PC-9 (cell line): ENCODE measurements around the gene HS6ST3. TPM values are rescaled to one million over a fixed set of nuclear protein-coding genes. Genes with fewer than 3 reads are reported as not detected.

Experiments
- BruUV-seq: library from RNA; stranded (reverse); fragments of 400-500 nt; replicated peaks from 2 replicates; lab custom pipeline; 2021; lab: Mats Ljungman, UMichigan
- CTCF ChIA-PET: fragments of 300-600 bp; sonication (Branson Sonifier 250); formaldehyde crosslinking; loops from one replicate; lab custom pipeline; 2022; ENCODE audit warnings: antibody characterized with exemption; lab: Charles Lee
- POLR2A ChIA-PET: fragments of 300-600 bp; sonication (Branson Sonifier 250); formaldehyde crosslinking; loops from one replicate; lab custom pipeline; 2022; ENCODE audit warnings: antibody characterized with exemption; ENCODE audit not compliant: unreplicated experiment; lab: Charles Lee
- DNase-seq, 2 experiments: peaks; one replicate each; pipeline versions ENCODE4 v3.0.0 to v3.0.0-alpha.2; 2015 to 2022; ENCODE audit warnings: mixed read lengths in 1 of 2
- H2AFZ ChIP-seq: fragments of 200-600 bp; sonication (generic); 2 replicates; pipeline ENCODE4 v1.8.1; 2017; ENCODE audit warnings: antibody characterized with exemption
- H3F3A ChIP-seq: fragments of 200-600 bp; sonication (generic); 2 replicates; pipeline ENCODE4 v1.8.1; 2017; ENCODE audit warnings: antibody characterized with exemption, mild to moderate bottlenecking, low read depth; ENCODE audit not compliant: insufficient read depth
- H3K27ac ChIP-seq: fragments of 200-600 bp; sonication (generic); 2 replicates; pipeline ENCODE4 v1.6.1; 2016; ENCODE audit warnings: mixed run types
- H3K27me3 ChIP-seq: fragments of 200-600 bp; sonication (generic); 2 replicates; pipeline ENCODE4 v1.6.1; 2016; ENCODE audit warnings: low read depth, mixed run types; ENCODE audit not compliant: insufficient read depth
- H3K36me3 ChIP-seq: fragments of 200-600 bp; sonication (generic); 2 replicates; pipeline ENCODE4 v1.6.1; 2016; ENCODE audit warnings: low read depth, mixed run types
- H3K4me1 ChIP-seq: fragments of 200-600 bp; sonication (generic); replicated peaks from 2 replicates; pipeline ENCODE4 v1.6.1; 2016; ENCODE audit warnings: mixed run types; ENCODE audit not compliant: insufficient read depth
- H3K4me2 ChIP-seq: fragments of 200-600 bp; sonication (generic); 2 replicates; pipeline ENCODE4 v1.6.1; 2017; ENCODE audit warnings: mixed run types
- H3K4me3 ChIP-seq: fragments of 200-600 bp; sonication (generic); 2 replicates; pipeline ENCODE4 v1.6.1; 2016; ENCODE audit warnings: mixed run types
- H3K79me2 ChIP-seq: fragments of 200-600 bp; sonication (generic); 2 replicates; pipeline ENCODE4 v1.6.1; 2017; ENCODE audit warnings: low read depth, mixed run types
- H3K9me2 ChIP-seq: fragments of 200-600 bp; sonication (generic); 2 replicates; pipeline ENCODE4 v1.8.1; 2017; ENCODE audit warnings: mild to moderate bottlenecking; ENCODE audit not compliant: insufficient read depth
- H3K9me3 ChIP-seq: fragments of 200-600 bp; sonication (generic); 2 replicates; pipeline ENCODE4 v1.8.1; 2016; ENCODE audit warnings: low read depth; ENCODE audit not compliant: insufficient read depth
- H4K20me1 ChIP-seq: fragments of 200-600 bp; sonication (generic); 2 replicates; pipeline ENCODE4 v1.8.1; 2017; ENCODE audit not compliant: insufficient read depth
- CTCF ChIP-seq: fragments of 200-600 bp; sonication (generic); conservative IDR thresholded peaks from 2 replicates; pipeline ENCODE4 v1.6.1; 2017; ENCODE audit warnings: mixed run types, antibody characterized with exemption, mild to moderate bottlenecking, moderate library complexity
- EZH2 ChIP-seq: fragments of 200-600 bp; sonication (generic); IDR thresholded peaks from 2 replicates; pipeline ENCODE4 v1.8.0; 2017; ENCODE audit warnings: antibody characterized with exemption, low read depth
- intact Hi-C: fragments of 100-400 bp; cut with micrococcal nuclease; formaldehyde crosslinking; loops from one replicate; pipeline ENCODE4 v1.10.0; 2022; ENCODE audit not compliant: unreplicated experiment
- total RNA-seq: library from RNA; stranded (reverse); gene quantifications from 2 replicates; pipeline ENCODE4 v1.2.3, GENCODE V29; 2021

HS6ST3 gene
- total RNA-seq, 1 experiment from 2014 or later: not detected

- CTCF ChIA-PET: no interaction called here
- intact Hi-C loops: no loop called here
Observed at GRCh38 chr13:96527497-96527896, 437.6 kb downstream of the HS6ST3 start.

GRCh38 chr13:96532804-96533203 is 442.9 kb downstream of the HS6ST3 start:
- Histone ChIP-seq H3K4me2 (no peak overlapping the region), H3F3A (no peaks in the 10 kb centered on the region), H3K79me2 (no peaks in the 10 kb centered on the region), H4K20me1 (no peaks in the 10 kb centered on the region), H3K36me3 (no peaks in the 10 kb centered on the region), H2AFZ (no peak overlapping the region), H3K9me3 (no peaks in the 10 kb centered on the region), H3K27ac (no peak overlapping the region), H3K27me3 (no peaks in the 10 kb centered on the region), H3K4me3 (no peak overlapping the region), H3K9me2 (no peaks in the 10 kb centered on the region), H3K4me1 (no peaks in the 10 kb centered on the region)
- ChIA-PET CTCF (no interaction called here), POLR2A (no interaction called here)
- DNase-seq: no peak
- no peak for TF ChIP-seq CTCF
- TF ChIP-seq EZH2: no peak
- BruUV-seq: no TSS peak
- intact Hi-C loops: no loop called here

More at GRCh38 chr13:96527497-96527896, 437.6 kb downstream of the HS6ST3 start:
- Histone ChIP-seq H3K4me3 (no peak overlapping the region), H3F3A (no peaks in the 10 kb centered on the region), H3K4me1 (no peaks in the 10 kb centered on the region), H3K4me2 (no peak overlapping the region), H3K79me2 (no peaks in the 10 kb centered on the region), H2AFZ (no peak overlapping the region), H4K20me1 (no peaks in the 10 kb centered on the region), H3K9me2 (no peaks in the 10 kb centered on the region), H3K9me3 (no peaks in the 10 kb centered on the region), H3K36me3 (no peaks in the 10 kb centered on the region), H3K27me3 (no peaks in the 10 kb centered on the region), H3K27ac (no peak overlapping the region)
- BruUV-seq: no TSS peak
- POLR2A ChIA-PET: no interaction called here
- no peak for TF ChIP-seq CTCF
- TF ChIP-seq EZH2: no peak
- no peak for DNase-seq

GRCh38 chr13:96533408-96533807 is 443.5 kb downstream of the HS6ST3 start:
- H2AFZ ChIP-seq: no peak overlapping the region
- no peak for DNase-seq
- H3K36me3 ChIP-seq: no peaks in the 10 kb centered on the region
- TF ChIP-seq EZH2 (no peak), CTCF (no peak)
- H3K79me2 ChIP-seq: no peaks in the 10 kb centered on the region
- no peak overlapping the region for H3K4me2 ChIP-seq
- ChIA-PET POLR2A (no interaction called here), CTCF (no interaction called here)
- H3K4me3 ChIP-seq: no peak overlapping the region
- H3K4me1 ChIP-seq: no peaks in the 10 kb centered on the region
- intact Hi-C loops: no loop called here
- H3K9me3 ChIP-seq: no peaks in the 10 kb centered on the region
- H4K20me1 ChIP-seq: no peaks in the 10 kb centered on the region
- H3K27me3 ChIP-seq: no peaks in the 10 kb centered on the region
- H3F3A ChIP-seq: no peaks in the 10 kb centered on the region
- no peaks in the 10 kb centered on the region for H3K9me2 ChIP-seq
- no TSS peak for BruUV-seq
- H3K27ac ChIP-seq: no peak overlapping the region
